ENCODE data around the gene TMEM255A. TPM values are rescaled to one million over a fixed set of nuclear protein-coding genes. Genes with fewer than 3 reads are reported as not detected.

TMEM255A gene
- total and polyA plus RNA-seq, 2 donors (not counting 1 experiment from before 2014, with no cell fraction given): under 0.01 to 0.93 TPM

GRCh38 chrX:120297923-120298322, 13.3 kb downstream of the TMEM255A start:
- DNase-seq (ENCODE audit: low read depth in 2 of 2): no peak
- H3K36me3 ChIP-seq (ENCODE audit: control insufficient read depth, insufficient read depth, low read length): no peaks in the 10 kb centered on the region
- H3K4me2 ChIP-seq (ENCODE audit: extremely low read depth, insufficient read depth, low read length): no peak overlapping the region
- no peak overlapping the region for H3K27ac ChIP-seq (ENCODE audit: insufficient read depth, low read length)
- H3K4me1 ChIP-seq (ENCODE audit: control insufficient read depth, extremely low read depth, insufficient read depth, low read length): no peaks in the 10 kb centered on the region
- TF ChIP-seq, protein P1, sequence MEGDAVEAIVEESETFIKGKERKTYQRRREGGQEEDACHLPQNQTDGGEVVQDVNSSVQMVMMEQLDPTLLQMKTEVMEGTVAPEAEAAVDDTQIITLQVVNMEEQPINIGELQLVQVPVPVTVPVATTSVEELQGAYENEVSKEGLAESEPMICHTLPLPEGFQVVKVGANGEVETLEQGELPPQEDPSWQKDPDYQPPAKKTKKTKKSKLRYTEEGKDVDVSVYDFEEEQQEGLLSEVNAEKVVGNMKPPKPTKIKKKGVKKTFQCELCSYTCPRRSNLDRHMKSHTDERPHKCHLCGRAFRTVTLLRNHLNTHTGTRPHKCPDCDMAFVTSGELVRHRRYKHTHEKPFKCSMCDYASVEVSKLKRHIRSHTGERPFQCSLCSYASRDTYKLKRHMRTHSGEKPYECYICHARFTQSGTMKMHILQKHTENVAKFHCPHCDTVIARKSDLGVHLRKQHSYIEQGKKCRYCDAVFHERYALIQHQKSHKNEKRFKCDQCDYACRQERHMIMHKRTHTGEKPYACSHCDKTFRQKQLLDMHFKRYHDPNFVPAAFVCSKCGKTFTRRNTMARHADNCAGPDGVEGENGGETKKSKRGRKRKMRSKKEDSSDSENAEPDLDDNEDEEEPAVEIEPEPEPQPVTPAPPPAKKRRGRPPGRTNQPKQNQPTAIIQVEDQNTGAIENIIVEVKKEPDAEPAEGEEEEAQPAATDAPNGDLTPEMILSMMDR (conservative IDR thresholded peaks at IDR 0.05 in 1 of 2, IDR thresholded peaks at IDR 0.05 in 1 of 2; ENCODE audit: low read depth in 1 of 2, low read length in 2 of 2): no peak
- no peak for TF ChIP-seq EZH2 (IDR thresholded peaks at IDR 0.05; ENCODE audit: low read length, missing control alignments)
- H3K79me2 ChIP-seq (ENCODE audit: control insufficient read depth, insufficient read depth, low read length): no peaks in the 10 kb centered on the region
- no peaks in the 10 kb centered on the region for H3K9me3 ChIP-seq (ENCODE audit: control insufficient read depth, insufficient read depth, low read depth, low read length)
- H4K20me1 ChIP-seq (ENCODE audit: control insufficient read depth, extremely low read depth, insufficient read depth, low read length): no peaks in the 10 kb centered on the region
- H2AFZ ChIP-seq (ENCODE audit: low read length): no peak overlapping the region
- no peaks in the 10 kb centered on the region for H3K27me3 ChIP-seq (ENCODE audit: control insufficient read depth, insufficient read depth, low read length)
- H3K4me3 ChIP-seq (replicated peaks in 1 of 4; ENCODE audit: control extremely low read depth in 1 of 4, insufficient read depth in 1 of 4, low read depth in 3 of 4, low read length in 4 of 4): no peak overlapping the region
- no peak overlapping the region for H3K9ac ChIP-seq (ENCODE audit: insufficient read depth, low read length)

GRCh38 chrX:120294651-120295050, 16.6 kb downstream of the TMEM255A start:
- no peak for DNase-seq (ENCODE audit: low read depth in 2 of 2)
- no peaks in the 10 kb centered on the region for H3K79me2 ChIP-seq (ENCODE audit: control insufficient read depth, insufficient read depth, low read length)
- H3K27ac ChIP-seq (ENCODE audit: insufficient read depth, low read length): no peak overlapping the region
- no peaks in the 10 kb centered on the region for H3K36me3 ChIP-seq (ENCODE audit: control insufficient read depth, insufficient read depth, low read length)
- no peaks in the 10 kb centered on the region for H3K9me3 ChIP-seq (ENCODE audit: control insufficient read depth, insufficient read depth, low read depth, low read length)
- H3K27me3 ChIP-seq (ENCODE audit: control insufficient read depth, insufficient read depth, low read length): no peaks in the 10 kb centered on the region
- no peak overlapping the region for H3K4me3 ChIP-seq (replicated peaks in 1 of 4; ENCODE audit: control extremely low read depth in 1 of 4, insufficient read depth in 1 of 4, low read depth in 3 of 4, low read length in 4 of 4)
- no peak for TF ChIP-seq EZH2 (IDR thresholded peaks at IDR 0.05; ENCODE audit: low read length, missing control alignments)
- TF ChIP-seq, protein P1 (conservative IDR thresholded peaks at IDR 0.05 in 1 of 2, IDR thresholded peaks at IDR 0.05 in 1 of 2; ENCODE audit: low read depth in 1 of 2, low read length in 2 of 2): no peak
- no peak overlapping the region for H3K9ac ChIP-seq (ENCODE audit: insufficient read depth, low read length)
- no peaks in the 10 kb centered on the region for H4K20me1 ChIP-seq (ENCODE audit: control insufficient read depth, extremely low read depth, insufficient read depth, low read length)
- H3K4me1 ChIP-seq (ENCODE audit: control insufficient read depth, extremely low read depth, insufficient read depth, low read length): no peaks in the 10 kb centered on the region
- no peak overlapping the region for H2AFZ ChIP-seq (ENCODE audit: low read length)
- no peak overlapping the region for H3K4me2 ChIP-seq (ENCODE audit: extremely low read depth, insufficient read depth, low read length)

GRCh38 chrX:120293015-120293414, 18.2 kb downstream of the TMEM255A start:
- H3K9ac ChIP-seq (ENCODE audit: insufficient read depth, low read length): no peak overlapping the region
- H3K4me2 ChIP-seq (ENCODE audit: extremely low read depth, insufficient read depth, low read length): no peak overlapping the region
- H3K9me3 ChIP-seq (ENCODE audit: control insufficient read depth, insufficient read depth, low read depth, low read length): no peaks in the 10 kb centered on the region
- no peaks in the 10 kb centered on the region for H3K79me2 ChIP-seq (ENCODE audit: control insufficient read depth, insufficient read depth, low read length)
- H3K27ac ChIP-seq (ENCODE audit: insufficient read depth, low read length): no peak overlapping the region
- TF ChIP-seq, protein P1 (conservative IDR thresholded peaks at IDR 0.05 in 1 of 2, IDR thresholded peaks at IDR 0.05 in 1 of 2; ENCODE audit: low read depth in 1 of 2, low read length in 2 of 2): no peak
- TF ChIP-seq EZH2 (IDR thresholded peaks at IDR 0.05; ENCODE audit: low read length, missing control alignments): no peak
- no peak overlapping the region for H2AFZ ChIP-seq (ENCODE audit: low read length)
- no peaks in the 10 kb centered on the region for H3K27me3 ChIP-seq (ENCODE audit: control insufficient read depth, insufficient read depth, low read length)
- H3K36me3 ChIP-seq (ENCODE audit: control insufficient read depth, insufficient read depth, low read length): no peaks in the 10 kb centered on the region
- H3K4me3 ChIP-seq (replicated peaks in 1 of 4; ENCODE audit: control extremely low read depth in 1 of 4, insufficient read depth in 1 of 4, low read depth in 3 of 4, low read length in 4 of 4): no peak overlapping the region
- no peaks in the 10 kb centered on the region for H3K4me1 ChIP-seq (ENCODE audit: control insufficient read depth, extremely low read depth, insufficient read depth, low read length)
- H4K20me1 ChIP-seq (ENCODE audit: control insufficient read depth, extremely low read depth, insufficient read depth, low read length): no peaks in the 10 kb centered on the region
- DNase-seq (ENCODE audit: low read depth in 2 of 2): no peak

Measured in fibroblast of lung (primary cell).